HG03095 (cell line): ENCODE measurements around the gene ZNF234.
"Not testable (repeated sequence)": the region's sequence is repeated elsewhere in the genome, so short reads cannot be mapped to it uniquely, and the experiment has no call there.

Experiments
- ATAC-seq: cut with Tn5 transposase; IDR thresholded peaks from one replicate; pipeline ENCODE4 v1.9.1; 2021; ENCODE audit warnings: moderate library complexity; ENCODE audit not compliant: unreplicated experiment

ZNF234 gene

DNA sequence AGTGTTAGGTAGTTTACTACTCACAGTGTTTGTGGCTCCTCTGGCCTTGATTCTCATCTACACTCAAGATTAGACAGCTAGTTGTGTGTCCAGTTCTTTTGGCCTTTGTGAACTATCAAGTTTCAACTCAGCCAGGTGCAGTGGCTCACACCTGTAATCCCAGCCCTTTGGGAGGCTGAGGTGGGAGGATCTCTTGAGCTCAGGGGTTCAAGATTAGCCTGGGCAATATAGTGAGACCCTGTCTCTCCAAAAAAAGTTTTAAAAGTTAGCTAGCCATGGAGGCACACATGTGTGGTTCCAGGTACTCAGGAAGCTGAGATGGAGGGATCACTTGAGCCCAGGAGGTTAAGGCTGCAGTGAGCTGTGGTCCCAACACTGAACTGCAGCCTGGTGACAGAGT lies 39.6 kb downstream of the ZNF234 start:
- ATAC-seq = no peak

DNA sequence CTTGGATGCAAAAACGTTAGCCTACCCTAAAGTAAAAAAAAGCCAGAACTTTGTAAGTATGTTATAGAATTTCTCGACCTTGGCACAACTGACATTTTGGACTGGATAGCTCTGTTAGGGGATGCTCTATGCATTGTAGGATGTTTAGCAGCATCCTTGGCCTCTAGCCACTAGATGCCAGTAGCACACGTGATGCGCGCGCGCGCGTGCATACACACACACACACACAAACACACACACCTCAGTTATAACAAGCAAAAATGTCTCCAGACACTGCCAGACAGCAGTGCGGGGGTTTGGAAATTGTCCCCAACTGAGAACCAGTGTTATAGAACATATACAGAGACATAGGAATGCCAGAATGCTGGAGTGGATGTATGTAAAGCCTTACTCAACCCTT lies 40.8 kb downstream of the ZNF234 start:
- no peak for ATAC-seq

- ATAC-seq = no peak
These were observed 48.7 kb downstream of the ZNF234 start for GRCh38 chr19:44190020-44190419.

GRCh38 chr19:44192127-44192526 lies 50.8 kb downstream of the ZNF234 start:
- no peak for ATAC-seq

GRCh38 chr19:44196772-44197171 lies 55.4 kb downstream of the ZNF234 start:
- no peak for ATAC-seq

- no peak for ATAC-seq
These were observed 61.1 kb downstream of the ZNF234 start for GRCh38 chr19:44202470-44202869.

- no peak for ATAC-seq
These were observed 61.6 kb downstream of the ZNF234 start for GRCh38 chr19:44202974-44203373.

GRCh38 chr19:44203877-44204276 lies 62.5 kb downstream of the ZNF234 start:
- not testable (repeated sequence) for ATAC-seq

GRCh38 chr19:44204772-44205171 lies 63.4 kb downstream of the ZNF234 start:
- no peak for ATAC-seq

GRCh38 chr19:44207126-44207803 lies 65.9 kb downstream of the ZNF234 start:
- ATAC-seq = peak; percentile 89
